Measurements from ENCODE around the gene USPL1. TPM values are rescaled to one million over a fixed set of nuclear protein-coding genes. Genes with fewer than 3 reads are reported as not detected.

The USPL1 gene
- total RNA-seq, 1 donor: 11.6 TPM

DNA sequence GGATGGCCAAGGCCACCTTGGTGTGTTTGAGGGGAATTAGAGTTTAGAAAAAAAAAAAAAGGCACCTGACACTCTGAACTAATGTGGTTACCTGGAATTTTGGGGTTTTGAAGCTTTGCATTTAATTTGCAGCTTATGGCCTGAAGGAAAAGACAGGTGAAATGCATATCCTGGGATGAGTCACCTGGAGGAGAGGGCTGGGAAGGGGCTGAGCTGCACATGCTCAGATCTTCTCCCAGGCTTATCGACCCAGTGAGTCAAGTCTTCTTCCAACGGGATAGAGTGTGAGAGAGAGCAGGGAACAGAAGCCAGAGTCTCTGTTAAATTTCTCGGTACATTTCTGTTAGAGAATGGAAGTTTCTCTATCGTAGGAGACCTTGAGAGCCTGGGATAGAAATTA, 88.0 kb downstream of the USPL1 start:
- no peaks in the 10 kb centered on the region for H3K9me3 ChIP-seq (ENCODE audit: low read depth, low read length)
- peaks cover 6% of the 10 kb centered on the region for H3K27me3 ChIP-seq (ENCODE audit: insufficient read depth, low read length)
- TF ChIP-seq, protein P1, sequence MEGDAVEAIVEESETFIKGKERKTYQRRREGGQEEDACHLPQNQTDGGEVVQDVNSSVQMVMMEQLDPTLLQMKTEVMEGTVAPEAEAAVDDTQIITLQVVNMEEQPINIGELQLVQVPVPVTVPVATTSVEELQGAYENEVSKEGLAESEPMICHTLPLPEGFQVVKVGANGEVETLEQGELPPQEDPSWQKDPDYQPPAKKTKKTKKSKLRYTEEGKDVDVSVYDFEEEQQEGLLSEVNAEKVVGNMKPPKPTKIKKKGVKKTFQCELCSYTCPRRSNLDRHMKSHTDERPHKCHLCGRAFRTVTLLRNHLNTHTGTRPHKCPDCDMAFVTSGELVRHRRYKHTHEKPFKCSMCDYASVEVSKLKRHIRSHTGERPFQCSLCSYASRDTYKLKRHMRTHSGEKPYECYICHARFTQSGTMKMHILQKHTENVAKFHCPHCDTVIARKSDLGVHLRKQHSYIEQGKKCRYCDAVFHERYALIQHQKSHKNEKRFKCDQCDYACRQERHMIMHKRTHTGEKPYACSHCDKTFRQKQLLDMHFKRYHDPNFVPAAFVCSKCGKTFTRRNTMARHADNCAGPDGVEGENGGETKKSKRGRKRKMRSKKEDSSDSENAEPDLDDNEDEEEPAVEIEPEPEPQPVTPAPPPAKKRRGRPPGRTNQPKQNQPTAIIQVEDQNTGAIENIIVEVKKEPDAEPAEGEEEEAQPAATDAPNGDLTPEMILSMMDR (IDR thresholded peaks at IDR 0.05; ENCODE audit: extremely low read depth, low read depth, low read length): no peak
- H4K20me1 ChIP-seq (ENCODE audit: insufficient read depth, low read length): no peaks in the 10 kb centered on the region
- no peaks in the 10 kb centered on the region for H3K36me3 ChIP-seq (ENCODE audit: insufficient read depth, low read length)
- H3K79me2 ChIP-seq (ENCODE audit: insufficient read depth, low read length): no peaks in the 10 kb centered on the region
- H3K27ac ChIP-seq (ENCODE audit: low read depth, low read length): no peak overlapping the region
- no peak overlapping the region for H2AFZ ChIP-seq (ENCODE audit: low read length)
- peaks cover 9% of the 10 kb centered on the region for H3K4me1 ChIP-seq (ENCODE audit: insufficient read depth, low read length)
- peak; percentile 35 for DNase-seq (ENCODE audit: insufficient read length, low spot score, missing footprints)
- H3K4me2 ChIP-seq (ENCODE audit: insufficient read depth, low read length): no peak overlapping the region
- H3K4me3 ChIP-seq (ENCODE audit: insufficient read depth, low read length): no peak overlapping the region

DNA sequence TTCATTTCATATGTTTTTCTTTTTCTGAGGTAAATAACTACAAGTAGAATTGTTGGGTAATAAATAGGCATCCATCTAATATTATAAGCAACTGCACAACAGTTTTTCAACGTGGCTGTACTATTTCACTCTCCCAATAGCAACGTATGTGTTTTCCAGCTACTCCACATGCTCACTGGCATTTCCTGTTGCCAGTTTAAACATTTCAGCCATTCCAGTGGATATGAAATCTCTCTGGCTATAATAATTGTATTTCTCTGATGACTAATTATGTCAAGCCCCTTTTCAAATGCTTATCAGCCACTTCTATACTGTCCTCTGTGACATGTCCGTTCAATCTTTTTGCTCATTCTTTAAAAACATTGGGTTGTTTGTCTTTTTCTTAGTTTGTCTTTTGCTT, 90.8 kb downstream of the USPL1 start:
- Histone ChIP-seq H2AFZ (ENCODE audit: low read length) (no peak overlapping the region), H3K79me2 (ENCODE audit: insufficient read depth, low read length) (no peaks in the 10 kb centered on the region), H4K20me1 (ENCODE audit: insufficient read depth, low read length) (no peaks in the 10 kb centered on the region), H3K4me1 (ENCODE audit: insufficient read depth, low read length) (peaks cover 14% of the 10 kb centered on the region), H3K4me3 (ENCODE audit: insufficient read depth, low read length) (no peak overlapping the region), H3K9me3 (ENCODE audit: low read depth, low read length) (no peaks in the 10 kb centered on the region), H3K27ac (ENCODE audit: low read depth, low read length) (peak overlapping the region; percentile 9), H3K36me3 (ENCODE audit: insufficient read depth, low read length) (no peaks in the 10 kb centered on the region), H3K4me2 (ENCODE audit: insufficient read depth, low read length) (peak overlapping the region; percentile 24), H3K27me3 (ENCODE audit: insufficient read depth, low read length) (peaks cover 4% of the 10 kb centered on the region)
- TF ChIP-seq, protein P1 (IDR thresholded peaks at IDR 0.05; ENCODE audit: extremely low read depth, low read depth, low read length): no peak
- DNase-seq (ENCODE audit: insufficient read length, low spot score, missing footprints): peak; percentile 46

Small RNAs within 50 kb of the gene (small RNA-seq; reads per million reads assigned to genes)
- not detected for gene RF00017

Other genes with a start within 250 kb of the USPL1 start
- gene UBE2L5, start 195.4 kb upstream of the USPL1 start, total RNA-seq: 0.59 TPM in 1 of 2 replicates, not detected in the other
- 65.1 and 71.7 TPM in 2 replicates for gene HMGB1, start 152.0 kb upstream of the USPL1 start, total RNA-seq
- gene ALOX5AP, start 117.6 kb downstream of the USPL1 start, total RNA-seq: 0.29 TPM in 1 of 2 replicates, not detected in the other

All from osteoblast (primary cell).